GM19452 (cell line): Measurements from ENCODE around the gene CTBP1.
"Not testable (repeated sequence)": the region's sequence is repeated elsewhere in the genome, so short reads cannot be mapped to it uniquely, and the experiment has no call there.

Experiments used
- ATAC-seq: cut with Tn5 transposase; IDR thresholded peaks from one replicate; pipeline ENCODE4 v1.9.1; 2021; ENCODE audit not compliant: unreplicated experiment

CTBP1 gene

GRCh38 chr4:1248245-1249147 is at the start of gene CTBP1:
Gene CTBP1 (minus strand): TSS chr4:1249130. CDS start chr4:1241331, 7,799 bp downstream.
- peak; percentile 37 for ATAC-seq

DNA sequence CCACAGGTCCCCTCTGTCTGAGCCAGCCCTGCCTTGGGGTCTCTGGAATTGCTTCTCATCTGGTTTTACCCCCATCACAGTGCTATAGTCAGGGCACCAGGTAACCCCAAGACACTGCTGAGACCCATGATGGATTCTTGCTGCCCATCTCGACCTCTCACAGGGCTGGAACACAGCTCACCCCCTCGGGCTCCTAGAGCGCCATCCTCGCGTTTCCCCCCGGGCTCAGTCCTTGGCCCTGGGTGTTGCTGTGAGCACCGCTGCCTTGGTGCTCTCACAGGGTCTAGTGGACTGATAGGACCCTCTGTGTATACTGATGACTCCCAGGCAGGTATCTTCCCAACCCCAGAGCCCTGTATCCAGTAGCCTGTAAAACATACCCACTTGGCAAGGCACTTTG is 49.5 kb upstream of the CTBP1 start:
- ATAC-seq, result no peak

GRCh38 chr4:1297456-1298325 is 48.8 kb upstream of the CTBP1 start:
- ATAC-seq, result no peak

GRCh38 chr4:1297023-1297395 is 48.1 kb upstream of the CTBP1 start:
- ATAC-seq, result no peak

DNA sequence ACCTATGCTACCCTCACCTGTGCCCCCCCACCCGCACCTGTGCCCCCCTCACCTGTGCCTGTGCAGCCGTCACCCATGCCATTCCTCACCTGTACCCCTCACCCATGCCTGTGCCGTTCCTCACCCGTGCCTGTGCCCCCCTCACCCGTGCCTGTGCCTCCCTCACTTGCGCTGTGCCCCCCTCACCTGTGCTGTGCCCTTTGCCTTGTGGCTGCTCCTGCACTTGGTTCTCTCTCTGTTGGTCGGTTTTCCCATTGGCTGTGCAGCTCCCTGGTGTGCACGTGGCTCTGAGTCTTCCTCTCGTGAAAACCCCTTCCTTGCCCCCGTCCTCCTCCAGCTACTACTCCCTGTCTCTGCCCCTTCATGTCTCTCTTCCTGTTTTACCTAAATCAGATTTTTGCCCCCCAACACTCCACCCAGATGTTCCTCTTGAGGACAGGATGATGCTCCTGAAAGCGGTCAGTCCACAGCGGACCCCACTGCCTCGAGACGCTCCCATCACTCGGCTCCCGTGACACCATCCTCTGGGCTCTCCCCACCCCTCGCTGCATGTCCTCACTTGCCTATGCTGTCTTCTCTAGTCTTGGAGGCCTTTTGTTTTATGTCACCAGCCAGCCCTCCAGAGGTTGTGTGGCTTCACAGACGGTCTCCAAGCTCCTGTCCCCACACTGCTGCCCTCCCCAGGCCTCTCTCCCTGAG is 47.5 kb upstream of the CTBP1 start:
- no peak for ATAC-seq

DNA sequence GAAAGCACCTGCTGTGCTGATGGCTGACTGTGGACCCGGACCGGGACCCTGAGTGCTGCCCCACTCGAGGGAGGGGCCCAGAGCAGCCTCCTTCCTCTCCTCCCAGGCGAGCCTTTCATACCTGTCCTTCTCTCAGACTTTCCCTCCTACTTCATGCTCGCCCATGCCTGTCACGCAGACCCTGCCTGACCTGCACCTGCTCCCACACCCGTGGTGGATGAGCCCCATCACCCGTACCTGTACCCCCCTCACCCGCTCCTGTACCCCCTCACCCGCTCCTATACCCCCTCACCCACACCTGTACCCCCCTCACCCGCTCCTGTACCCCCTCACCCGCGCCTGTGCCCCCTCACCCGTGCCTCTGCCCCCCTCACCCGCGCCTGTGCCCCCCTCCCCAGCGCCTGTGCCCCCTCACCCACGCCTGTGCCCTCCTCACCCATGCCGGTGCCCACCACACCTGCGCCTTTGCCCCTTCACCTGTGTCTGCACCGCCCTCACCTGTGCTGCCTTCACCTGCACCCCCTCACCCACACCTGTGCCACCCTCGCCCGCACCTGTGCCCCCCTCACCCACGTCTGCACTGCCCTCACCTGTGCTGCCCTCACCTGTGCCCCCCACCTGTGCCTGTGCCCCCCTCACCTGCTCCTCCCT is 46.6 kb upstream of the CTBP1 start:
- no peak for ATAC-seq

DNA sequence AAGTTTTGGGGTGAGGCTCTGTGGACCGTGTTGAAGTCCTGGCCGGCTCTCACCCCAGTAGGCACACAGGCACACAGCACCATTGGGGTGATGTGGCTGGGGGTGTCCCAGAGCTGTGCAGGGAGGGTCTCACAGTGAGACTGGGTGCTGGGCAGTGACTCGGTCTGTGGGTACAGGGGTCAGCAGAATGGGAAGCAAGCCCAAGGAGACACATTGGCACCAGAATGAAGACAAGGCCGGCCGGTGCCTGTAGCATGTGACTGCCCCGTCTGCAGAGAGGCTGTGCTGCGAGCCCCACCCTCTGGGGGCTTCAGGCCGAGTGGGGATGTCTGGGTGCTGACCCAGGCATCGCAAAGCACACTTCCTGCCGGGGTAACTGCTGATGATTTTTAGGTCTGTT is 46.0 kb upstream of the CTBP1 start:
- ATAC-seq, result no peak

DNA sequence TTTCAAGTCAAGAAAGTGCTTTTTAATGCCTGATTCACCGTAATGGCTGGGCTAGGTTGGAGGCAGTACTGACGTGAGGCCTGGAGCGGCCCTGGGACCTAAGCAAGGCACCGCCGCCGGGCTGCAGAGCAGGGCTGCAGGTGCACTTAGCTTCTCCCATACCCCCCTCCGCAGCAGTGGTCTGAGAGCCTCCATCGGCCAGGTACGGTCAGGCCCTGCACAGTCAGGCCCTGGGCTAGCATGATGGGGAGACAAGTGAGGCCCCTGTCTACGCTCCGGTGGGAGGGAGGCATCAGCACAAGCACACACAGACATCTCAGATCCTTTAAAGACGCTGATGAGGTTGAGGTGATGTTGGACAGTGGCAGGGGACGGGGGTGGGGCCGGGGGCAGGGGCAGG is 45.5 kb upstream of the CTBP1 start:
- no peak for ATAC-seq

- no peak for ATAC-seq
These were observed 45.1 kb upstream of the CTBP1 start for GRCh38 chr4:1293991-1294390.

GRCh38 chr4:1293531-1293941 is 44.6 kb upstream of the CTBP1 start:
- ATAC-seq, result no peak

DNA sequence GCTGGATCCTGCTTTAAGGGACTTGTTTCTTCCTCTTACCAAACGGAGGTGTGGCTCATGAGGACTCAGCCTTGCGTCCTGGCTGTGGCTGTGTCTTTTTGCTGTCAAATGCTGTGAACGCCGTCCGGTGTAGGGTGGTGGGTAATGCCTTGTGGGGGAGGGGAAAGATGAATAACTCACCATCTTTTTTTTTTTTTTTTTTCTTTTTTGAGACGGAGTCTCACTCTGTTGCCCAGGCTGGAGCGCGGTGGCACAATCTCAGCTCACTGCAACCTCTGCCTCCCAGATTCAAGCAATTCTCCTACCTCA is 43.7 kb upstream of the CTBP1 start:
- ATAC-seq, result not testable (repeated sequence)

- no peak for ATAC-seq
These were observed 43.2 kb upstream of the CTBP1 start for GRCh38 chr4:1291996-1292702.

DNA sequence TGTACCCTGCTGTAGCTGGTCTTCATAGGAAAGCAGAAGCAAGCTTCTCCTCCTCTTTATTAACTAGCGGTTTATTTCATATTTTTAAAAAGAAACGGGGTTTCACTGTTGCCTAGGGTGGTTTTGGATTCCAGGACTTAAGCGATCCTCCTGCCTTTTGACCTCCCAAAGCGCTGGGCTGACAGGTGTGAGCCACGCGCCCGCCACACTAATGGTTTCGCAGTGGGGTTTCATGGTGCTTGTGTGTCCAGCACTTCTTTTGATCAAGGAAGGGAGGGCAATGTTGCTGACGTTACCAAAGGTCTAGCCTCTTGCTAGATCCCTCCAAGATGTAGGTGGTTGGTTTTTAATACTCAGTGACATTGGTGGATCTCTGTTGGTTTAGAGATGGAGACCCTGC is 42.2 kb upstream of the CTBP1 start:
- ATAC-seq, result no peak

DNA sequence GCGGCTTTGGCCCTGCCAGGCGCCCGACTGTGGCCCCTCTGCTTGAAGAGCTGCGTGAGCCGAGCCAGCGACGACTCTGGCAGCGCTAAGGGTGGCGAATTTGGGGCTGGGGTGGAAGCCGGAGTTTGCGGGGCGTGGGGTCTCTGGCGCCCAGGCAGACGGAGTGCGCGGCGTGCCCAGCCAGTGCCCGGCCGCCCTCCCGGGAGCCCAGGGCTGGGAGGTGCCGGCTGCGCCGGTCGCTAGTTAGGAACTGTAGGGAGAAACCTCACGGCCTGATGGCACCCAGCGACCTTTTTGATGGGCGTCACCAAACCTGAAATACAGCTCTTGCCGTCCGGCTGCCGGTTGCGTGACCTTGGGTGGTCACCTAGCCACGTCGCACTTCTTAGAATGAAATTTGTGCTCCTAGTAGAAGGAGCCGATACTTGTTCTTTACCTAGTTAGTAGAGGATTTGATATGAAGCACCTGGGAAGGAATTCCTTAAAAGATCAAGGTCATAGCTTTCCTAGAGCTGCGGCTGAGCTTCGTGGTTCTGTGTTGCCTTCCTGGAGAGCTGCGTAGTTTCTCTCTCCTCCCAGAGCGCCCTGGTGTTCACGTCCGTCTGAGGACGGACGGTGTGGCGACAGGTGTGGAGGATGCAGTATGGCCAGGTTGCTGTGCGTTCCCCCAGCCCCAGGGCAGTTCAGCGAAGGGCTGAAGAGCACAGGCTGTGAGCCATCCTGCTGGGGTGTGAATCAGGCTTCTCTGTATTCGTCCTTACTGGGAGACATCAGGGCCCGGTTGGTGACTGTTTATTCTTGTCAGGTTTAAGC is 41.4 kb upstream of the CTBP1 start:
- no peak for ATAC-seq

DNA sequence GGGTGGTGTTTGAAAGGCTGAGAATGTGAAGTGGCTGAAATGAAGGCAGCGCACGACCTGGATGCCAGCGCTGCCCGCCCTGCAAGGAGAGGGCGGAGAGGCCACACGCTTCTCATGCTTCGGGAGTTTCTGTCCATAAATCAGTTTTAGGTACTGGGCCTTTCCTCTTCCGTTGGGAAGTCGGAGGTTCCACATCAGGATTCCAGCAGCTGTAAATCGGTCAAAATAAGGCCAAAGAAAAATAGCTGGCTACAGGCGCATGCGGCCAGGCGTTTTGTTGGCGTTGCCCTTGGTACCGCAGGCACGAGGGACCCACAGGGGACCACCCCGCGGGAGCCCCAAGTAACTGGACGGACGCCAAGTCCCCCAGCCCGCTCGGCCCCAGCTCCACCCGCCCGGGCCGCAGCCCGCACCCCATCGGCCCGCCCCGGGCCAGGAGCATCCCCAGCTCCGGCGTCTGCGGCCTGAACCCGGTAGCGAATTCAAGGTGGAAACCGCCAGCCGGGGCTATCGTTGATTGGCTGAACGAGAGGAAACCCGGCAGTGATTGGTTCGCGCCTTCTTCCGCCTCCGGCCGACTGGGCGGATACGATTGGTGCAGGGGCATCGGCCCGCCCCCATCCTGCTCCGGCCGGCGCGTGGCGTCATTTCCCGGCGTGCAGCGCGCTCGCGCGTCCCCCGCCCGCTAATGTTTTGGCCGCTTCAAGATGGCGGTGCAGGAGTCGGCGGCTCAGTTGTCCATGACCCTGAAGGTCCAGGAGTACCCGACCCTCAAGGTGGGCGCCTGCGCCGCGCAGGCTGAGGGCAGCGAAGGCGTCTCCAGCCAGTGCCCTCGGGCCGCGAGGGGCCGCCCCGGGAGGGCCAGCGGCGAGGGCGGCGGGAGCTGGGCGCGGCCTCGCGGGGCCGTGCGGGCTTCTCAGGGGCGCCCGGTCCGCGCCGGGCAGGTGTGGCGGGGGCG is 40.6 kb upstream of the CTBP1 start, which contains the start of gene MAEA:
Gene MAEA, plus strand, starts transcription at position 685 of the 958 bp plus-strand sequence. Its CDS starts 23 bp downstream, at position 708.
- peak; percentile 91 for ATAC-seq

- ATAC-seq, result no peak
These were observed 39.9 kb upstream of the CTBP1 start for GRCh38 chr4:1288786-1289185.

- no peak for ATAC-seq
These were observed 37.0 kb upstream of the CTBP1 start for GRCh38 chr4:1285790-1286553.
